ENCODE measurements around the gene BOD1.
A peak's percentile ranks its signal among the peaks of the same experiment; 100 is the strongest.

BOD1 gene

GRCh38 chr5:173630724-173631365 is 14.4 kb upstream of the BOD1 start:
- TF ChIP-seq, protein P1, sequence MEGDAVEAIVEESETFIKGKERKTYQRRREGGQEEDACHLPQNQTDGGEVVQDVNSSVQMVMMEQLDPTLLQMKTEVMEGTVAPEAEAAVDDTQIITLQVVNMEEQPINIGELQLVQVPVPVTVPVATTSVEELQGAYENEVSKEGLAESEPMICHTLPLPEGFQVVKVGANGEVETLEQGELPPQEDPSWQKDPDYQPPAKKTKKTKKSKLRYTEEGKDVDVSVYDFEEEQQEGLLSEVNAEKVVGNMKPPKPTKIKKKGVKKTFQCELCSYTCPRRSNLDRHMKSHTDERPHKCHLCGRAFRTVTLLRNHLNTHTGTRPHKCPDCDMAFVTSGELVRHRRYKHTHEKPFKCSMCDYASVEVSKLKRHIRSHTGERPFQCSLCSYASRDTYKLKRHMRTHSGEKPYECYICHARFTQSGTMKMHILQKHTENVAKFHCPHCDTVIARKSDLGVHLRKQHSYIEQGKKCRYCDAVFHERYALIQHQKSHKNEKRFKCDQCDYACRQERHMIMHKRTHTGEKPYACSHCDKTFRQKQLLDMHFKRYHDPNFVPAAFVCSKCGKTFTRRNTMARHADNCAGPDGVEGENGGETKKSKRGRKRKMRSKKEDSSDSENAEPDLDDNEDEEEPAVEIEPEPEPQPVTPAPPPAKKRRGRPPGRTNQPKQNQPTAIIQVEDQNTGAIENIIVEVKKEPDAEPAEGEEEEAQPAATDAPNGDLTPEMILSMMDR (IDR thresholded peaks at IDR 0.05; ENCODE audit: low read depth, low read length) = no peak
- DNase-seq (ENCODE audit: extremely low read depth, low read depth) = no peak

DNA sequence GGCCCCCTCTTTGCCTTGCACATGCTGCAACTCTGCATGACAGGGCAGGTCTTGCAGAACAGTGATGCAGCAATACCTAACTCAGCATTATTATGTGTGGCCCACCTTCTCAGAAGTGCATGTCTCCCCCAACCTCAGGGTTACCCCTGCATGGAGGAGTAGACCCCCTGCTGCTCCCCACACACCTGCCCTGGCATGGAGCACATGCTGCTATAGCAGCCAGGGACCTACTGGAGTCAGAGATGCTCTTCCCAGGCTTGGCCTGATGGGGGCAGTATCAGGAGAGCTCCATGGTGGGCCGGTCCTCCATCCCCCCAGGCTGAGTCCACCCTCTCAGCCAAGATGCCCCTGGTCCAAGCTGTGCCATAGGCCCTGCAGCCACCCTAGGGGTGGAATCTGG is 13.2 kb upstream of the BOD1 start:
- no peak for DNase-seq (ENCODE audit: extremely low read depth, low read depth)
- TF ChIP-seq, protein P1 (IDR thresholded peaks at IDR 0.05; ENCODE audit: low read depth, low read length) = no peak; the same call in none of the 2 replicates

- TF ChIP-seq, protein P1 (IDR thresholded peaks at IDR 0.05; ENCODE audit: low read depth, low read length) = no peak
Measured at GRCh38 chr5:173628501-173628900, 12.1 kb upstream of the BOD1 start.

GRCh38 chr5:173627860-173628392 is 11.5 kb upstream of the BOD1 start:
- no peak for DNase-seq (ENCODE audit: extremely low read depth, low read depth)
- TF ChIP-seq, protein P1 (IDR thresholded peaks at IDR 0.05; ENCODE audit: low read depth, low read length) = no peak

More at GRCh38 chr5:173628501-173628900, 12.1 kb upstream of the BOD1 start:
- no peak for DNase-seq (ENCODE audit: extremely low read depth, low read depth)

- no peak for DNase-seq (ENCODE audit: extremely low read depth, low read depth)
- TF ChIP-seq, protein P1 (IDR thresholded peaks at IDR 0.05; ENCODE audit: low read depth, low read length) = no peak
Measured at GRCh38 chr5:173627271-173627670, 10.8 kb upstream of the BOD1 start.

DNA sequence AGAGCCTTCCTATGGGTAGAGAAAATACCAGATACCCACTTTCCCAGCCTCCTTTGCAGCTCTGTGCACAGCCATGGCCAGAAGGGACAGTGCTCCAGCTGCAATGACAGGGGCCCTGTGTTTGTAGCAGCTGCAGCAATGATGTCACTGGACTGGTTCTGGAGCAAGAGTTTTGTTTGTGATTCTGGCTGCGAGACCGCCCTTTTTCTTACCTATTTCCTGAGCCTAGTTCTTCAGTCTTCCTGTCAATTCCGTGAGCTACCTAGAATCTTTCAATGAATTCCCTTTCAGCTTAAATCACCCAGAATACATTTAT is 10.0 kb upstream of the BOD1 start:
- DNase-seq (ENCODE audit: extremely low read depth, low read depth) = no peak
- TF ChIP-seq, protein P1 (IDR thresholded peaks at IDR 0.05; ENCODE audit: low read depth, low read length) = no peak

DNA sequence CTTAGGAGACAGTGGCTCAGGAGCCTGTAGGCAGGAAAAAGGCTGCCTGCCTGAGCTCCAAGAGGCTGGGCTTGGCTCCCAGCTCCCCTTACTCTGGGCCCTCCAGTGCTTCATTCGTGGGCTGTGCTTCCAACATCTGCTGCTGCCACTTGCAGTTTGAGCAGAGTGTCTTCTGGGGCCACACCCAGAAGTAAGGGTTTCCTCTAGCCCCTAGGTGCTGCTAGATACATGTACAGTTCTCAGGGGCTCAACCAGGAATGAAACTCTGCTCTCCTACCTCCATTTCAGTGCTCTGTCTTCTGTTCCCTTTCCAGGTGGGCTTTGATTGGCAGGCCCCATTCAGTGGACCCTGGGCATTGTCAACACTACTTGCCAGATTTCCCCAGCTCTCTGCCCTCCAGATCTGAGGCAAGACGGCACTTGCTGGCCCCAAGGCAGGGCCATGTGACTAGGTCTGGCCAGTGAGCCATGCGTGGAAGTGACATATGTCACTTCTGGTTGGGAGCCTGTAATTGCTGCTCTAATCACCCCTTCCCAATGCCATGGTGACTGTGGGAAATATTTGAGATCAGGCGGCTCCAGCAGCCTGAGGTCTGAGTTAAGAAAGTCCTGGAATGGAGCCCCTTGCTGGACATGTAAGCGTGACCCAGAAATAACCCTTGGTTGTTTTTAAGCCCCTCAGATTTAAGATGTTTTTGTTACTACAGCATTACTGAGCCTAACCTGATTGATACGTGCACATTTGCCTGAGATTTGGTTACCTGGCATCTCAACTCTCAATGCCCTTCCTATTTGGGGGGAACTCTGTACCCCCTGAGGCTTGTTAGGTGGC is 9.4 kb upstream of the BOD1 start:
- TF ChIP-seq, protein P1 (IDR thresholded peaks at IDR 0.05; ENCODE audit: low read depth, low read length) = peak; percentile 3
- no peak for DNase-seq (ENCODE audit: extremely low read depth, low read depth)

Data from AG09319 (cell line).